Measurements from ENCODE around the gene RTN4R. TPM values are rescaled to one million over a fixed set of nuclear protein-coding genes. Genes with fewer than 3 reads are reported as not detected.

RTN4R gene
- total and polyA plus RNA-seq, 8 donors, result 3.7 to 10.9 (median 6.8) TPM

- Histone ChIP-seq H3K4me3 (no peak overlapping the region), H3K9me3 (peaks cover 0 to 5% of the 10 kb centered on the region in 2 donors), H3K4me1 (peaks cover 0 to 2% of the 10 kb centered on the region in 2 donors), H3K27me3 (no peaks in the 10 kb centered on the region), H3K27ac (no peak overlapping the region), H3K36me3 (no peaks in the 10 kb centered on the region)
- TF ChIP-seq CTCF (IDR thresholded peaks at IDR 0.05), result no peak
- intact Hi-C loops (cut with DNase I), result no loop called here
- ATAC-seq (peak; percentile 80), DNase-seq (no peak)
These were observed 51.1 kb downstream of the RTN4R start for GRCh38 chr22:20216863-20217499.

- intact Hi-C loops (cut with DNase I), result no loop called here
- Histone ChIP-seq H3K36me3 (no peaks in the 10 kb centered on the region), H3K4me1 (peaks cover 0 to 7% of the 10 kb centered on the region in 2 donors), H3K27ac (no peak overlapping the region), H3K4me3 (no peak overlapping the region), H3K9me3 (peaks cover 0 to 5% of the 10 kb centered on the region in 2 donors), H3K27me3 (no peaks in the 10 kb centered on the region)
- DNase-seq, result no peak
- TF ChIP-seq CTCF (IDR thresholded peaks at IDR 0.05), result no peak
- no peak for ATAC-seq
These were observed 52.4 kb downstream of the RTN4R start for GRCh38 chr22:20215742-20216141.

- no peak for TF ChIP-seq CTCF (IDR thresholded peaks at IDR 0.05)
- H3K4me1 ChIP-seq, result peaks cover 0 to 7% of the 10 kb centered on the region in 2 donors
- peaks cover 0 to 5% of the 10 kb centered on the region in 2 donors for H3K9me3 ChIP-seq
- no peak overlapping the region for H3K4me3 ChIP-seq
- no peaks in the 10 kb centered on the region for H3K27me3 ChIP-seq
- ATAC-seq (no peak), DNase-seq (no peak)
- intact Hi-C loops (cut with DNase I), result no loop called here
- no peaks in the 10 kb centered on the region for H3K36me3 ChIP-seq
- no peak overlapping the region for H3K27ac ChIP-seq
These were observed 53.3 kb downstream of the RTN4R start for GRCh38 chr22:20214853-20215252.

- DNase-seq (no peak), ATAC-seq (no peak)
- Histone ChIP-seq H3K4me1 (peaks cover 0 to 7% of the 10 kb centered on the region in 2 donors), H3K27ac (no peak overlapping the region), H3K9me3 (no peaks in the 10 kb centered on the region), H3K27me3 (no peaks in the 10 kb centered on the region), H3K4me3 (no peak overlapping the region), H3K36me3 (no peaks in the 10 kb centered on the region)
- intact Hi-C loops (cut with DNase I), result no loop called here
- no peak for TF ChIP-seq CTCF (IDR thresholded peaks at IDR 0.05)
These were observed 54.0 kb downstream of the RTN4R start for GRCh38 chr22:20213833-20214708.

Data from left lung (tissue), 10 donors.